GM20000 (cell line): ENCODE measurements around the gene TSPEAR.
"Not testable (repeated sequence)": the region's sequence is repeated elsewhere in the genome, so short reads cannot be mapped to it uniquely, and the experiment has no call there.

ENCODE experiments used
- DNase-seq: peaks from one replicate; pipeline ENCODE4 v3.0.0; 2012; ENCODE audit warnings: low spot score
- TF ChIP-seq, protein P1 (sequence below): IDR thresholded peaks from 2 replicates; pipeline ENCODE4 v1.5.1; 2012; ENCODE audit warnings: mild to moderate bottlenecking, control low read depth; ENCODE audit errors: extremely low read depth, missing control alignments

The TSPEAR gene

DNA sequence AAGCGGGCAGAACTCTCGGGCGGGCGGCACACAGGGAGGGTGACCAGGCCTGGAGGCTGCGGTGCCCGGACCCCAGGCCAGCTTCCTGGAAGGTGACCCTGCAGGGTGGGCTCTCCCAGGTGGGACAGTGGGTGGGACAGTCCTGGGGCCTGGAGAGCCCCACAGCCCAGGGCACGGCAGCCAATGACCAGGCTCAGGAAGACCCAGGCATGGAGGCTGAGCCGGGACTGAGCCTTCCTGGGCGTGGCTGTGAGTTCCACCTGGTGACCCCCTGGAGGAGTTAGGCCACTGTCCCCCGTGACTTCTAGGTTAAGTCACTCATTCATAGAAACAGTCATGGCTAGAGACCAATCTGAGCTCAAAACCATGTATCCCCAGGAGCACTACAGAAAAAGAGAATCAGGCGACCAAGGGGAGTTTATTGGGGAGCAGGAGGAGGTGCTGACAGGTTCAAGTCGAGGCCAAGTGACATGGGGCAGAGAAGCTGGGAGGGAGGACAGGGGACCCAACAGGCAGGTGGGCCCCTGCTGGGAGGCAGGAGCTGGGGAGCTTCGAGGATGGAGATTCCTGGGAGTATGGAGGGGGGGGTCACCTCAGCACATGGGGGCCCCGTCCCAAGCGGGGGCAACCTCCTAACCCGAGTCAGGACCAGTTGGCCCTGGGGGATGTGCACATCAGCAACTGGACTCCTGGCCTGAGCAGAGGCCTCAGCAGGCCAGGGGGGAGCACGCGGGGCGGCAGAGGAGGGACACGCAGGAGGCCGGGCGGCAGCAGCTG lies 132.1 kb downstream of the TSPEAR start:
- no peak for DNase-seq

DNA sequence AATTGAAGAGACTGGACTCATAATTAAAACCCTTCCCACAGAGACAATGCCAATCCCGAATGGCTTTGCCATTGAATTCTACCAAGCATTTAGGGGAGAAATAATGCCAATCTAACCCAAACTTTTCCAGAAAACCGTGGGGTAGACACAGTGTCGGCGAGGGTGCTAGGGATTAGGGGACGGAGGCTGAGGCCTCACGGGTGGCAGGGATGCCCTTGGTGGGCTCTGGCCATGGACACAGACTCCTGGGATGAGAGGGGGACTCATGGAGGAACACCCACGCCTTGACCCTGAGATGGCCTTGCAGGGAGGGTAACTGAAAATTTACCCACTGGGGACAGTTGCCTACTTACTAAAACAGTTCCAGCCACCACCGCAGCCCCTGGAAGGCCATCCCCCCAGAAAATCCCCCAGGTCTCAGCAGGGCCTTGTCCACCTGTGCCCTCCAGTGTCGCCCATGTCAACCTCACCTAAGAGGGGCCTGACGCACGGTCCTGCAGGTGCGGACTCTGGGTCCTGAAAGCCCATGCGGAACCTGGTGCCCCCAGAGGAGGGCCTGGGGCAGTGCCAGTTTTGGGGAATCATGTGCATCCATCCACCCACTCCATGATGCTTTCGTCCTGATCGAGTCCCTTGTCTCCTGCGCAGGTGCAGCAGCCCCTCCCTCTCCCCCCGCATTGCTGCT lies 132.9 kb downstream of the TSPEAR start:
- no peak for DNase-seq
- TF ChIP-seq, protein P1, sequence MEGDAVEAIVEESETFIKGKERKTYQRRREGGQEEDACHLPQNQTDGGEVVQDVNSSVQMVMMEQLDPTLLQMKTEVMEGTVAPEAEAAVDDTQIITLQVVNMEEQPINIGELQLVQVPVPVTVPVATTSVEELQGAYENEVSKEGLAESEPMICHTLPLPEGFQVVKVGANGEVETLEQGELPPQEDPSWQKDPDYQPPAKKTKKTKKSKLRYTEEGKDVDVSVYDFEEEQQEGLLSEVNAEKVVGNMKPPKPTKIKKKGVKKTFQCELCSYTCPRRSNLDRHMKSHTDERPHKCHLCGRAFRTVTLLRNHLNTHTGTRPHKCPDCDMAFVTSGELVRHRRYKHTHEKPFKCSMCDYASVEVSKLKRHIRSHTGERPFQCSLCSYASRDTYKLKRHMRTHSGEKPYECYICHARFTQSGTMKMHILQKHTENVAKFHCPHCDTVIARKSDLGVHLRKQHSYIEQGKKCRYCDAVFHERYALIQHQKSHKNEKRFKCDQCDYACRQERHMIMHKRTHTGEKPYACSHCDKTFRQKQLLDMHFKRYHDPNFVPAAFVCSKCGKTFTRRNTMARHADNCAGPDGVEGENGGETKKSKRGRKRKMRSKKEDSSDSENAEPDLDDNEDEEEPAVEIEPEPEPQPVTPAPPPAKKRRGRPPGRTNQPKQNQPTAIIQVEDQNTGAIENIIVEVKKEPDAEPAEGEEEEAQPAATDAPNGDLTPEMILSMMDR = no peak

More for the DNA sequence above, 132.1 kb downstream of the TSPEAR start:
- TF ChIP-seq, protein P1 = no peak

DNA sequence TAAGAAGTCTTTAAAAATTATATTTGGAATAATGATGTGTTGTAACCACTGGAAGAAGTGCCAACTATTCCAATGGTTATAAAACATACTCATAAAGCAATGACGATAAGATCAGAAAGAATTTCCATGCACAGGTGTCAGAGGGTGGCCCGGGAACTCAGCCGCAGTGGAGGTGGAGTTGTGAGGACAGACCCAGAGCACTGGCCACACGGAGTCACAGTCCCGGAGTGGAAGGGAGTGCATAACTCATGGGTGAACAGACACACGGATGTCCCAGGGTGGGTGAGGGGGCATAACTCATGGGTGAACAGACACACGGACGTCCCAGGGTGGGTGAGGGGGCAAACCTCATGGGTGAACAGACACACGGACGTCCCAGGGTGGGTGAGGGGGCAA lies 135.3 kb downstream of the TSPEAR start:
- TF ChIP-seq, protein P1 = no peak
- no peak for DNase-seq

DNA sequence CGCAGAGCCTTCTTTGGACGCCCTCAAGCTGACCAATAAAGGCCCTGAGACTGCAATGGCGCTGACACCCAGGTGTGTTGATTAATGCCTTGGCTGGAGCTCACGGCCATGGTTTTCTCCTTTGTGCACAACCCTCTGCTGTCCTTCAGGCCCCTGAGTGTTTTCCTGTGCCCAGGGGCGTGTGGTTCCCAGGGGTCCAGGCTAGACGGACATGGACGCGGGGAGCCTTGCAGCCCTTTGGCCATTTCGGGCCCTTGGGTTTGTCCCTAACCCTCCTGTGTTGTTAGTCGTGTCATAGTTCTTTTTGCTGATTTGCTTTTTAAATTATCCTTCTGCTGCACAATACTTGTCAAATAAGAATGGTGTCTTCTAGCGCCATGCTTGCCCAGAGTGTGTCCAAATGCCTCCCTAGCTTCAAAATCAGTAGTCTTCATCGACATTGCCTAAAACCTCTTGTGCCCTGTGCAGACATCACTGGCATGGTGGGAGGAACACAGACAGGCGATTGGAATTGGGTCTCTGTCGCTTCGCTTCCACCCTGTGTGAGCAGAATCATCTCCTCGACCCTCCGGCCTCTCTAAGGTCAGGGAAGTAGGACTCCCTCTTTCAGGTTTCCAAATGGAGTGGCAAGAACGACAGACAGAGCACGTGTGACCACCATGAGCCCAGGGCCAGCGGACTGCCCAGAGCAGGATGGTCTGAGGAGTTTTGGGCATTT lies 135.9 kb downstream of the TSPEAR start:
- DNase-seq = no peak
- TF ChIP-seq, protein P1 = no peak

DNA sequence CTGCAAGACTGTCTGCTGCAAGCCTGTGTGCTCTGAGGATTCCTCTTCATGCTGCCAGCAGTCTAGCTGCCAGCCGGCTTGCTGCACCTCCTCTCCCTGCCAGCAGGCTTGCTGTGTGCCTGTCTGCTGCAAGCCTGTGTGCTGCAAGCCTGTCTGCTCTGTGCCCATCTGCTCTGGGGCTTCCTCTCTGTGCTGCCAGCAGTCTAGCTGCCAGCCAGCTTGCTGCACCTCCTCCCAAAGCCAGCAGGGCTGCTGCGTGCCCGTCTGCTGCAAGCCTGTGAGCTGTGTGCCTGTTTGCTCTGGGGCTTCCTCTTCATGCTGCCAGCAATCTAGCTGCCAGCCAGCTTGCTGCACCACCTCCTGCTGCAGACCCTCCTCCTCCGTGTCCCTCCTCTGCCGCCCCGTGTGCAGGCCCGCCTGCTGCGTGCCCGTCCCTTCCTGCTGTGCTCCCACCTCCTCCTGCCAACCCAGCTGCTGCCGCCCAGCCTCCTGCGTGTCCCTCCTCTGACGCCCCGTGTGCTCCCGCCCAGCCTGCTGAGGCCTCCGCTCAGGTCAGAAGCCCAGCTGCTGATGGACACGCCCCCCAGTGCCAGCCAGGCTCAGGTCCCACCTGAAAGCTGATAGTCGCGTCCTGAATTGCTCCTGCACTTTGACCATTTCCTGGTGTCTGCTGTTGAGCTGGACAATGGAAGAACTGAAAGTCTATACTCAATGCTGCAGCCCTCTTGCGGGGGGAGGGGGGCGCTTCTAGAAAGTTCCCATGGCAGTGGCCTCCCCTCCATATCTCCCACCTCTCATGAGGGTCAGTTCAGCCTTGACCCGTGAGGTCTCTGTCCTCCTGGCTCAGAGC lies 136.7 kb downstream of the TSPEAR start:
- no peak for DNase-seq
- TF ChIP-seq, protein P1 = no peak

DNA sequence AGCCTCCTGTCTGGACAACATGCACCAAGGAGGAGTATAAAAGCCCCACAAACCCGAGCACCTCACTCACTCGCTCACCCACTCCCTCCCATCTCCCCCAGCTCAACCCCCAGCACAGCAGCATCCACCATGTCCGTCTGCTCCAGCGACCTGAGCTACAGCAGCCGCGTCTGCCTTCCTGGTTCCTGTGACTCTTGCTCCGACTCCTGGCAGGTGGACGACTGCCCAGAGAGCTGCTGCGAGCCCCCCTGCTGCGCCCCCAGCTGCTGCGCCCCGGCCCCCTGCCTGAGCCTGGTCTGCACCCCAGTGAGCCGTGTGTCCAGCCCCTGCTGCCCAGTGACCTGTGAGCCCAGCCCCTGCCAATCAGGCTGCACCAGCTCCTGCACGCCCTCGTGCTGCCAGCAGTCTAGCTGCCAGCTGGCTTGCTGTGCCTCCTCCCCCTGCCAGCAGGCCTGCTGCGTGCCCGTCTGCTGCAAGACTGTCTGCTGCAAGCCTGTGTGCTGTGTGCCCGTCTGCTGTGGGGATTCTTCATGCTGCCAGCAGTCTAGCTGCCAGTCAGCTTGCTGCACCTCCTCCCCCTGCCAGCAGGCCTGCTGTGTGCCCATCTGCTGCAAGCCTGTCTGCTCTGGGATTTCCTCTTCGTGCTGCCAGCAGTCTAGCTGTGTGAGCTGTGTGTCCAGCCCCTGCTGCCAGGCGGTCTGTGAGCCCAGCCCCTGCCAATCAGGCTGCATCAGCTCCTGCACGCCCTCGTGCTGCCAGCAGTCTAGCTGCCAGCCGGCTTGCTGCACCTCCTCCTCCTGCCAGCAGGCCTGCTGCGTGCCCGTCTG lies 137.5 kb downstream of the TSPEAR start, which contains the start of gene KRTAP10-4:
TSS of gene KRTAP10-4 (plus strand) at position 100 of the 827 bp plus-strand sequence. CDS start at position 130, 30 bp downstream.
- DNase-seq = not testable (repeated sequence)
